ENCODE results near the gene NDOR1.
A peak's percentile ranks its signal among the peaks of the same experiment; 100 is the strongest.

NDOR1 gene

DNA sequence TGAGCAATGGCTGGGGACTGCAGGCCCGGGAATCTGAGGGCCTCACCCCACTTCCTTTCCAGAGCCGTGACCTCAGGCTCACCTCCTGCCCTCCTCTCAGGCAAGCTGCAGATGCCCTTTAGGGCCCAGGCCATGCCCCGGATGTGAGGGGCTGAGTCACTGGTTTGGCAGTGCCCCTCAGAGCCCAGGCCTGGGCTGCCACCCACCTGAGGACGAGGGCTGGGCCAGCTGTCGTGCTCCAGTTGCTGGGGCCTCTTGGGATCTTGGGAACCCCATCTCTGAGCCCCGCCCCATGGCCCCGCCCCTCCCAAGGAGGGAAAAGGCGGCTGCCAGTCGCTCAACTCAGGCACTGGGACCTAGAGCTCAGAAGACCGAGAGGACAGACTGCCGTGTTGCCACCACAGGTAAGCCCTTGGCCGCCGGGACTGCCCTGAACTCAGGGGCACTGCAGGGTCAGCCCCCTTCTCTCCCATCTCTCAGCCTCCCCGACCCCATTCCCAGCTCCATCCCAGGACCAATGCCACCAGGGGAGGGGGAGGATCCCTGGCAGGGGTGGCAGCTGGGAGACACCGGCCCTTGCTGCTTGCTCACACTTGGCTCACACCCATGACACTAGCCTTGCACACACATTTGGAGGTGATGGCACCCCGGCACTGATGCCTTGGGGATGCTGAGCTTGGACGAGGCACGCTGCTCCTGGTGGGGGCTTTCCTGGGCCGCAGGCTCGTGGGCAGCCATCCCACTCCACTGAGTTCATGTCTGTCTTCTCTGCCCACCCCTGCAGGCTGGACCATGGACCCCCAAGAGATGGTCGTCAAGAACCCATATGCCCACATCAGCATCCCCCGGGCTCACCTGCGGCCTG lies 19.6 kb downstream of the NDOR1 start, which contains the start of gene CYSRT1:
Gene CYSRT1, plus strand, starts transcription at position 345 of the 865 bp plus-strand sequence. Its CDS starts 448 bp downstream, at position 793.
- Histone ChIP-seq H3K27ac (ENCODE audit: low read length) (peak within 1 kb of the TSS; percentile 85), H3K4me3 (ENCODE audit: low read length in 2 of 2) (peak within 1 kb of the TSS; percentile 83 to 88), H3K9ac (ENCODE audit: low read length in 2 of 2) (peak within 1 kb of the TSS; percentile 86 to 93), H3K36me3 (ENCODE audit: control insufficient read depth in 2 of 2, insufficient read depth in 2 of 2, low read length in 2 of 2) (no peaks in the 10 kb centered on the region), H3K27me3 (ENCODE audit: control insufficient read depth in 1 of 2, insufficient read depth in 2 of 2, low read length in 2 of 2) (peaks cover 20 to 23% of the 10 kb centered on the region in 2 donors), H3K9me3 (ENCODE audit: control insufficient read depth in 2 of 2, low read length in 2 of 2) (no peaks in the 10 kb centered on the region), H3K4me1 (ENCODE audit: control insufficient read depth, insufficient read depth, low read length) (peaks cover 23% of the 10 kb centered on the region)

- peaks cover 23% of the 10 kb centered on the region for H3K4me1 ChIP-seq (ENCODE audit: control insufficient read depth, insufficient read depth, low read length)
- H3K27ac ChIP-seq (ENCODE audit: low read length) = no peak overlapping the region
Observed at GRCh38 chr9:137225699-137226331, 20.3 kb downstream of the NDOR1 start.

DNA sequence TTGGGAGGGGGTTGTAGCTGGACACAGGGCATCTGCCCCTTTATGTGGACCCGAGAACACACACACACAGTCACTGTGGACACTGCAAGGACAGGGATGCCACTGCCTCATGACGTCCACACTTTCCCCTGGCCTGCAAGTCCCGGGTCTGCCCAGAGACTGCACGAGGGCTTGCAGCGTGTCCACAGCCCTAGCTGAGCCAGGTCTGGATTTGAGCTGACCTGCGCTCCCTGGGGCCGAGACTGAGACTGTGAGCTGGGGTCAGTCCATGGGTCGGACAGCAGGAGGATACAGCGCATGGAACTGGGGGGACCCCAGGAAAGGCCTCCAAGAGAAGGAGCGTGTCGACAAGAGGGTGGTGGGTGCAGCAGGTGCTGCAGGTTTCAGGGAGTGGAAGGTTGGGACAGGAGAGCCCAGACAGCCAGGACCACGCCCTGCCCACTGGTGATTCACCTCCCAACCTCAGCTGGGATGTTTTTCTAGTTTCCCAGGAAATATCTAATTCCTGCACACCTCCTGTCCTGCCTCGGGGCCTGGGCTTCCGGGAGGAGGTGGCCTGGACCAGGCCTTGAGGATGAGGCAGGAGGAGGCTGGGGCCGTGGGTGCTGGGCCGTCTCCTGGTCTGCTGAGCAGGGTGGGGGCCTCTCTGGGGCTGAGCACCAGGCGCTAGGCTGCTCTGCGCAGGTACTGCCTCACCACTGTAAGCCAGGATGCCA lies 21.0 kb downstream of the NDOR1 start:
- Histone ChIP-seq H3K36me3 (ENCODE audit: control insufficient read depth in 2 of 2, insufficient read depth in 2 of 2, low read length in 2 of 2) (no peaks in the 10 kb centered on the region), H3K9ac (ENCODE audit: low read length in 2 of 2) (no peak overlapping the region), H3K4me3 (ENCODE audit: low read length in 2 of 2) (no peak overlapping the region), H3K27ac (ENCODE audit: low read length) (no peak overlapping the region), H3K27me3 (ENCODE audit: control insufficient read depth in 1 of 2, insufficient read depth in 2 of 2, low read length in 2 of 2) (peaks cover 27 to 37% of the 10 kb centered on the region in 2 donors), H3K4me1 (ENCODE audit: control insufficient read depth, insufficient read depth, low read length) (peaks cover 22% of the 10 kb centered on the region), H3K9me3 (ENCODE audit: control insufficient read depth in 2 of 2, low read length in 2 of 2) (no peaks in the 10 kb centered on the region)

More at GRCh38 chr9:137225699-137226331, 20.3 kb downstream of the NDOR1 start:
- no peaks in the 10 kb centered on the region for H3K36me3 ChIP-seq (ENCODE audit: control insufficient read depth in 2 of 2, insufficient read depth in 2 of 2, low read length in 2 of 2)
- H3K27me3 ChIP-seq (ENCODE audit: control insufficient read depth in 1 of 2, insufficient read depth in 2 of 2, low read length in 2 of 2) = peaks cover 22 to 30% of the 10 kb centered on the region in 2 donors
- no peak overlapping the region for H3K9ac ChIP-seq (ENCODE audit: low read length in 2 of 2)
- no peak overlapping the region for H3K4me3 ChIP-seq (ENCODE audit: low read length in 2 of 2)
- no peaks in the 10 kb centered on the region for H3K9me3 ChIP-seq (ENCODE audit: control insufficient read depth in 2 of 2, low read length in 2 of 2)

DNA sequence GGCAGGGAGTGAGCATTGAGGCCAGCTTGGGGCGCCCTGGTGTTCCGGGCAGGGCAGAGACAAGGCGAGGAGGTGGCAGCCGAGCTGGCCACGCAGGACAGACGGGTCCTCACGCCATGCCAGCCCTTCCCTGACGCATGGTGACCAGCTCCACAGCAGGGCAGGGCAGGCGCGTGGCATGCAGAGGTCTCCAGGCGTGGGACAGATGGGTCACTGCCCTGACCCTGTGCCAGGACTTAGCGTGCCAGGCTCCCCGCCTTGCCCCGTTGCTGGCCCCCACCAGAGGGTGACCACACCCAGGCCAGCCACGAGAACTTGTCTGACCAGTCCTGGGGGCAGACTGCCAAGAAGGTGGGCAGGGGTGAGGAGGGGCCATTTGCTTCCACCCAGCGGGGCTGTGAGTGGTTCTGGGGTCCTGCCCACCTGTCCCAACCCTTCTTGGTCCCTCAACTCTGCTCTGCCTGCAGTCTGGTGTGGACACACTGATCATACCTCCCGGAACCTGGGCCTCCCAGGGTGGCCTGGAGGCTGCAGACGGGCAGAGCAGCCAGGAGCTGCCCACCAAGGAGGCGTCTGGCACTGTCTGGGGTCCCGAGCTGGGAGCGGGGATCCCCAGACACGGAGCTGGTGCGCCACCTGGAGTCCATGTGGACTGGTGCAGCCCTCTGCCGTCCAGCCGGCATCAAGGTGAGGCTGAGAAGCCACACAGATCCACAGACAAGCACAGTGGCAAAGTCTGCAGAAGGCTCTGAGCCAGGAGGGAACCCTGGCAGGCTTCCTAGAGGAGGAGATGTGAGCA lies 21.8 kb downstream of the NDOR1 start, which contains the start of gene RNF224:
Gene RNF224, plus strand, starts transcription at position 449 of the 799 bp plus-strand sequence. CDS start 834 bp downstream, outside the sequence.
- Histone ChIP-seq H3K9ac (ENCODE audit: low read length in 2 of 2) (no peak within 1 kb of the TSS), H3K27ac (ENCODE audit: low read length) (no peak within 1 kb of the TSS), H3K4me3 (ENCODE audit: low read length in 2 of 2) (no peak within 1 kb of the TSS), H3K9me3 (ENCODE audit: control insufficient read depth in 2 of 2, low read length in 2 of 2) (no peaks in the 10 kb centered on the region), H3K27me3 (ENCODE audit: control insufficient read depth in 1 of 2, insufficient read depth in 2 of 2, low read length in 2 of 2) (peaks cover 34 to 44% of the 10 kb centered on the region in 2 donors), H3K4me1 (ENCODE audit: control insufficient read depth, insufficient read depth, low read length) (peaks cover 19% of the 10 kb centered on the region), H3K36me3 (ENCODE audit: control insufficient read depth in 2 of 2, insufficient read depth in 2 of 2, low read length in 2 of 2) (no peaks in the 10 kb centered on the region)

GRCh38 chr9:137227853-137228505 lies 22.5 kb downstream of the NDOR1 start:
- Histone ChIP-seq H3K36me3 (ENCODE audit: control insufficient read depth in 2 of 2, insufficient read depth in 2 of 2, low read length in 2 of 2) (no peaks in the 10 kb centered on the region), H3K4me1 (ENCODE audit: control insufficient read depth, insufficient read depth, low read length) (peaks cover 13% of the 10 kb centered on the region), H3K27me3 (ENCODE audit: control insufficient read depth in 1 of 2, insufficient read depth in 2 of 2, low read length in 2 of 2) (peaks cover 35 to 49% of the 10 kb centered on the region in 2 donors), H3K9ac (ENCODE audit: low read length in 2 of 2) (no peak overlapping the region), H3K9me3 (ENCODE audit: control insufficient read depth in 2 of 2, low read length in 2 of 2) (no peaks in the 10 kb centered on the region), H3K27ac (ENCODE audit: low read length) (no peak overlapping the region), H3K4me3 (ENCODE audit: low read length in 2 of 2) (no peak overlapping the region)

- Histone ChIP-seq H3K9me3 (ENCODE audit: control insufficient read depth in 2 of 2, low read length in 2 of 2) (no peaks in the 10 kb centered on the region), H3K27me3 (ENCODE audit: control insufficient read depth in 1 of 2, insufficient read depth in 2 of 2, low read length in 2 of 2) (peaks cover 38 to 49% of the 10 kb centered on the region in 2 donors), H3K27ac (ENCODE audit: low read length) (no peak overlapping the region), H3K9ac (ENCODE audit: low read length in 2 of 2) (no peak overlapping the region), H3K4me3 (ENCODE audit: low read length in 2 of 2) (no peak overlapping the region), H3K36me3 (ENCODE audit: control insufficient read depth in 2 of 2, insufficient read depth in 2 of 2, low read length in 2 of 2) (no peaks in the 10 kb centered on the region), H3K4me1 (ENCODE audit: control insufficient read depth, insufficient read depth, low read length) (peaks cover 10% of the 10 kb centered on the region)
Observed at GRCh38 chr9:137228506-137228967, 23.0 kb downstream of the NDOR1 start.

DNA sequence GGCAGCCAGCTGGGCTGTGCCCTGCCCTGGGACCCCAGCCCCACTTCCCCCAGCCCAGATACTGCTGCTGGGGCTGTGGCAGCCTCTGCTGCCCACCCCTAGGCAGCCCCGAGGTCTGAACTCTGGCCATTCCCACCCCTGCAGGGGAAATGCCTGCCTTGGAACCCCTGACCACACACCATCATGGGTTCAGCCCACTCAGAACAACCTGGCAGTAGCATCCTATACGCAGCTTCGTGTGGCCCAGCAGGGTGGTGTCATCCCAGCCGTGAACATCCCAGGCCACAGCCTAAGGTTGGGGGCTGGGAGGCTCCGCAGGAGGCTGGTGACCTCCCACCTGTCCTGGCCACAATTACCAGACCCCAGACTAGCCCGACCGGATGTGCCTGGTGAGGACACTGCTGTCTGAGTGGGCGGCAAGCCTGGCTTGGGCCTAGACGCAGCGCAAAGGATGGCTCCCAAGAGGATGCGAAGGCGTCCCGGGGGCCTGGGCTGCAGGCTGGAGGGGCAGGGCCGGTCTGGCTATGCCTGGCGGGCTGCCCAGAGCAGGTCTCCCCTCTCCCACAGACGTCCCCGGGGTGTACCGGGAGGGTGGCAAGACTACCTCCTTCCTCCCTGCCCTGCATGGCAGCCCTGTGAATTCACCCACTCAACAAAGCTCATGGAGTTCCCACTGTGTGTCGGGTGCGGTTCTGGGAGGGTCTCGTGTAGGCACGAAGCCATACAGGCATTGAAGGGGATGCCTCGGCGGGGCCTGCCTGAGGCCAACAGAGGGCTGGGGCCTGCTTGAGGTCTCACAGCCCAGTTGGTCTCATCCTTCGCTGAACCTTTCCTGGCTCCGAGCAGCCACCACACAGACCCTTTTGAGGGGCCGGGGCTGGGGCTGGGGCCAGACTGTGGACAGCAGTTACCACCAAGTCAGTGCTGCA lies 23.7 kb downstream of the NDOR1 start:
- Histone ChIP-seq H3K36me3 (ENCODE audit: control insufficient read depth in 2 of 2, insufficient read depth in 2 of 2, low read length in 2 of 2) (no peaks in the 10 kb centered on the region), H3K4me3 (ENCODE audit: low read length in 2 of 2) (no peak overlapping the region), H3K27ac (ENCODE audit: low read length) (no peak overlapping the region), H3K4me1 (ENCODE audit: control insufficient read depth, insufficient read depth, low read length) (peaks cover 4% of the 10 kb centered on the region), H3K9me3 (ENCODE audit: control insufficient read depth in 2 of 2, low read length in 2 of 2) (no peaks in the 10 kb centered on the region), H3K27me3 (ENCODE audit: control insufficient read depth in 1 of 2, insufficient read depth in 2 of 2, low read length in 2 of 2) (peaks cover 40 to 51% of the 10 kb centered on the region in 2 donors), H3K9ac (ENCODE audit: low read length in 2 of 2) (no peak overlapping the region)

DNA sequence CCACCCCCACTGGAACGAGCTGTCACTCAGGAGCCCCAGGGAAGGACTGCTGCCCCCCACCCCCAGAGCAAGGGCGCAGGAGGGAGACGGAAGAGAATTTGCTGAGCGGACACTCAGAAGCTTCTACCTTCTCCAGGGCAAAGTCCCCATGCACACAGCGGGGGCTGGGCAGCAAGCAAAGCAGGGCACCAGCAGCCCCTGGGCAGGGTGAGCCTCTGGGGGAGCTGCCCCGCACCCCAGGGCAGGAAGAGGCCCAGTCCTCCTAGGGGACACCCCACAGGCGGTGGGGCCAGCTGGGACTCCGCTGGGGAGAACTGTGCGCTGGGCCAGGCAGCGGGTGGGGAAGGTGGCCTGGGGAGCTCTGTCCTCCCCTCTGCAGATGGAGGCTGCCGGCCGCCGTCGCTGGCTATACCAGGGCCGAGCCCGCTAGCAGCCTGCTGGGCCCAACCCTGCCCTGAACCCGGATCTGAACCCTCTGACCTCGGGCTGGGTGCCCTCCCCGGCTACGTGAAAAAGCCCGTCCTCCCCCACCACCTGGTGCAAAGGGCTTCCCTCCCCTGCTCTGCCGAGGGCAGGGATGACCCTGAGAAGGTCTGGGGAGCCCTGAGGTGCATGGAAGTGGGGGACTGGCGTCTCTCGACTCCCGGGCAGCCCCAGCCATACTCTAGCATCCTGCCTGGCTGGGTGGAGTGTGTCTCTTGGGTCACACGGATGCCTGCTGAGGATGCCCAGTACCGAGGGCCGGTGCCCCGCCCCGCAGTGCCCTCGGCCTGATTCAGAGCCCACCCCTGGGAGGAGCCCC lies 24.6 kb downstream of the NDOR1 start:
- Histone ChIP-seq H3K27me3 (ENCODE audit: control insufficient read depth in 1 of 2, insufficient read depth in 2 of 2, low read length in 2 of 2) (peaks cover 46 to 57% of the 10 kb centered on the region in 2 donors), H3K9me3 (ENCODE audit: control insufficient read depth in 2 of 2, low read length in 2 of 2) (no peaks in the 10 kb centered on the region), H3K27ac (ENCODE audit: low read length) (no peak overlapping the region), H3K4me1 (ENCODE audit: control insufficient read depth, insufficient read depth, low read length) (peaks cover 4% of the 10 kb centered on the region), H3K36me3 (ENCODE audit: control insufficient read depth in 2 of 2, insufficient read depth in 2 of 2, low read length in 2 of 2) (no peaks in the 10 kb centered on the region), H3K4me3 (ENCODE audit: low read length in 2 of 2) (no peak overlapping the region), H3K9ac (ENCODE audit: low read length in 2 of 2) (no peak overlapping the region)
